Body of pancreas (tissue), 4 donors: ENCODE results near the gene NCR1. TPM values are rescaled to one million over a fixed set of nuclear protein-coding genes. Genes with fewer than 3 reads are reported as not detected.
"Not testable (repeated sequence)": the region's sequence is repeated elsewhere in the genome, so short reads cannot be mapped to it uniquely, and the experiment has no call there.

ENCODE experiments used
- ATAC-seq: fragments of 150-250 bp; one replicate; pipeline ENCODE4 v1.9.1; 2016
- DNase-seq, 4 donors: peaks; one replicate each; pipeline ENCODE4 v3.0.0-alpha.2; 2019
- H3K27ac ChIP-seq, 4 donors: fragments of 200-600 bp; sonication (generic); 1 replicate in 3 of 4; 2 replicates in 1 of 4; pipeline versions ENCODE4 v1.5.1 to v1.6.1; 2016 to 2019; ENCODE audit warnings: mild to moderate bottlenecking in 1 of 4, mixed read lengths in 1 of 4, moderate library complexity in 1 of 4
- H3K27me3 ChIP-seq, 2 donors: fragments of 200-600 bp; sonication (generic); one replicate each; pipeline ENCODE4 v1.6.0; 2016; ENCODE audit warnings: mild to moderate bottlenecking in 1 of 2
- H3K36me3 ChIP-seq, 2 donors: fragments of 200-600 bp; sonication (generic); replicated peaks in 1 of 2; 2 replicates each; pipeline ENCODE4 v1.5.1; 2016; ENCODE audit warnings: low read depth in 2 of 2; ENCODE audit not compliant: insufficient read depth in 1 of 2
- H3K4me1 ChIP-seq: fragments of 200-600 bp; sonication (generic); one replicate; pipeline ENCODE4 v1.6.0; 2016
- H3K4me3 ChIP-seq, 2 donors: fragments of 200-600 bp; sonication (generic); 1 replicate in 1 of 2; 2 replicates in 1 of 2; pipeline ENCODE4 v1.5.1; 2016 to 2019
- H3K9me3 ChIP-seq, 3 donors: fragments of 200-600 bp; sonication (generic); 1 replicate in 2 of 3; 2 replicates in 1 of 3; pipeline ENCODE4 v1.5.1; 2016
- CTCF ChIP-seq, 7 experiments: fragments of 450-650 bp in 4 of 7; fragments of 200-600 bp in 3 of 7; sonication (generic) in 3 of 7; IDR thresholded peaks; one replicate each; pipeline ENCODE4 v1.5.1; 2016 to 2019; ENCODE audit warnings: antibody characterized with exemption in 7 of 7
- POLR2A ChIP-seq, 3 donors: fragments of 450-650 bp; IDR thresholded peaks; one replicate each; pipeline ENCODE4 v1.6.1; 2016; ENCODE audit warnings: antibody characterized with exemption in 3 of 3, mild to moderate bottlenecking in 2 of 3
- WGBS, 2 donors: methylation state at CpG; one replicate each; pipeline ENCODE4 v1.1.5; 2017; 5-methylcytosine and 5-hydroxymethylcytosine counted together
- intact Hi-C: fragments of 100-400 bp; cut with DNase I; formaldehyde crosslinking; loops from one replicate; pipeline ENCODE4 v1.15.1; 2023
- total RNA-seq, 2 donors: library from RNA; depleted of rRNA; stranded (reverse); fragments of >200 nt; gene quantifications; one replicate each; pipeline ENCODE4 v1.1.0, GENCODE V29; 2016

NCR1 gene
- total RNA-seq, 2 donors from 2014 or later, result not detected

GRCh38 chr19:54928299-54928698 is 22.4 kb downstream of the NCR1 start:
- DNase-seq, result no peak
- Histone ChIP-seq H3K27me3 (no peaks in the 10 kb centered on the region), H3K4me1 (no peaks in the 10 kb centered on the region), H3K27ac (no peak overlapping the region), H3K36me3 (no peaks in the 10 kb centered on the region), H3K9me3 (no peaks in the 10 kb centered on the region), H3K4me3 (no peak overlapping the region)
- ATAC-seq, result no peak
- TF ChIP-seq CTCF (IDR thresholded peaks at IDR 0.05) (no peak), POLR2A (IDR thresholded peaks at IDR 0.05) (no peak)
- intact Hi-C loops, result no loop called here
- WGBS, 2 donors, result 59 to 82% methylated on average over 2 of the region's 2 CpGs

- no peaks in the 10 kb centered on the region for H3K4me1 ChIP-seq
- no peak for DNase-seq
- TF ChIP-seq CTCF (IDR thresholded peaks at IDR 0.05), result no peak
- TF ChIP-seq POLR2A (IDR thresholded peaks at IDR 0.05), result no peak
- H3K27me3 ChIP-seq, result no peaks in the 10 kb centered on the region
- H3K4me3 ChIP-seq, result no peak overlapping the region
- intact Hi-C loops, result no loop called here
- 49 to 53% methylated on average over 5 to 9 of the region's 9 CpGs for WGBS, 2 donors
- H3K36me3 ChIP-seq, result no peaks in the 10 kb centered on the region
- no peak overlapping the region for H3K27ac ChIP-seq
- no peaks in the 10 kb centered on the region for H3K9me3 ChIP-seq
- ATAC-seq, result no peak
Observed at GRCh38 chr19:54937926-54938325, 32.0 kb downstream of the NCR1 start.

GRCh38 chr19:54938906-54939305 is 33.0 kb downstream of the NCR1 start:
- Histone ChIP-seq H3K27ac (no peak overlapping the region), H3K4me1 (no peaks in the 10 kb centered on the region), H3K9me3 (no peaks in the 10 kb centered on the region), H3K4me3 (no peak overlapping the region), H3K27me3 (no peaks in the 10 kb centered on the region), H3K36me3 (no peaks in the 10 kb centered on the region)
- intact Hi-C loops, result no loop called here
- DNase-seq (no peak), ATAC-seq (no peak)
- WGBS, 2 donors, result 57 to 61% methylated on average over 9 to 11 of the region's 11 CpGs
- TF ChIP-seq POLR2A (IDR thresholded peaks at IDR 0.05) (no peak), CTCF (IDR thresholded peaks at IDR 0.05) (no peak)

- H3K36me3 ChIP-seq, ATAC-seq, H3K9me3 ChIP-seq, H3K27ac ChIP-seq, intact Hi-C loops, H3K4me3 ChIP-seq, H3K27me3 ChIP-seq, DNase-seq, H3K4me1 ChIP-seq: not testable (repeated sequence)
- 56% methylated on average over 10 of the region's 28 CpGs; no CpG with 5 or more reads in 1 of the 2 donors for WGBS, 2 donors
Observed at GRCh38 chr19:54939538-54939937, 33.6 kb downstream of the NCR1 start.

GRCh38 chr19:54943772-54944361 is 37.9 kb downstream of the NCR1 start:
- DNase-seq, intact Hi-C loops, H3K4me3 ChIP-seq, H3K4me1 ChIP-seq, H3K27ac ChIP-seq, H3K27me3 ChIP-seq, H3K36me3 ChIP-seq, H3K9me3 ChIP-seq, ATAC-seq: not testable (repeated sequence)
- 34 to 51% methylated on average over 7 to 11 of the region's 11 CpGs for WGBS, 2 donors

GRCh38 chr19:54947381-54947780 is 41.4 kb downstream of the NCR1 start, which contains the start of gene NLRP7:
Gene NLRP7, minus strand, starts transcription at chr19:54947530.
- WGBS, 2 donors, result 72 to 80% methylated on average over 5 to 8 of the region's 8 CpGs
- H3K4me1 ChIP-seq, result no peaks in the 10 kb centered on the region
- H3K27me3 ChIP-seq, result no peaks in the 10 kb centered on the region
- intact Hi-C loops, result no loop called here
- no peaks in the 10 kb centered on the region for H3K36me3 ChIP-seq
- TF ChIP-seq POLR2A (IDR thresholded peaks at IDR 0.05) (no peak), CTCF (IDR thresholded peaks at IDR 0.05) (no peak)
- no peak within 1 kb of the TSS for H3K4me3 ChIP-seq
- H3K9me3 ChIP-seq, result no peaks in the 10 kb centered on the region
- ATAC-seq, result no peak
- no peak within 1 kb of the TSS for H3K27ac ChIP-seq
- no peak for DNase-seq
